Natural killer cell (primary cell): Measurements from ENCODE around the gene PRAME. TPM values are rescaled to one million over a fixed set of nuclear protein-coding genes. Genes with fewer than 3 reads are reported as not detected.

ENCODE experiments used
- ATAC-seq, 3 donors: fragments of 150-1000 bp in 2 of 3; fragments of 200-7000 bp in 1 of 3; cut with Tn5 transposase; 1 replicate in 1 of 3; 2 replicates in 2 of 3; pipeline ENCODE4 v1.10.0; 2021; ENCODE audit warnings: mild to moderate bottlenecking in 2 of 3, moderate library complexity in 2 of 3
- DNase-seq, 2 donors: peaks; one replicate each; pipeline versions ENCODE4 v3.0.0 to v3.0.0-alpha.2; 2013 to 2021; ENCODE audit warnings: mixed read lengths in 1 of 2
- H3K27ac ChIP-seq: one replicate; pipeline ENCODE4 v1.5.1; 2013; ENCODE audit warnings: mild to moderate bottlenecking, low read length
- H3K27me3 ChIP-seq: one replicate; pipeline ENCODE4 v1.6.1; 2013; ENCODE audit warnings: low read length; ENCODE audit not compliant: control insufficient read depth, insufficient read depth
- H3K36me3 ChIP-seq: one replicate; pipeline ENCODE4 v1.6.1; 2013; ENCODE audit warnings: low read length; ENCODE audit not compliant: control insufficient read depth, insufficient read depth
- H3K4me1 ChIP-seq: one replicate; pipeline ENCODE4 v1.6.1; 2013; ENCODE audit warnings: low read length; ENCODE audit not compliant: control insufficient read depth, insufficient read depth
- H3K4me3 ChIP-seq: one replicate; pipeline ENCODE4 v1.5.1; 2013; ENCODE audit warnings: low read length
- H3K9me3 ChIP-seq: one replicate; pipeline ENCODE4 v1.6.1; 2013; ENCODE audit warnings: low read length; ENCODE audit not compliant: control insufficient read depth, insufficient read depth
- H3K27ac Mint-ChIP-seq, 2 donors: one replicate each; pipeline ENCODE4 v1.8.0; 2022; ENCODE audit warnings: mild to moderate bottlenecking in 2 of 2, mixed read lengths in 2 of 2, moderate library complexity in 1 of 2
- H3K27me3 Mint-ChIP-seq, 2 donors: one replicate each; pipeline ENCODE4 v1.8.0; 2022; ENCODE audit warnings: low read depth in 2 of 2, mixed read lengths in 2 of 2
- H3K36me3 Mint-ChIP-seq: one replicate; pipeline ENCODE4 v1.8.0; 2022; ENCODE audit warnings: mixed read lengths
- H3K4me1 Mint-ChIP-seq, 2 donors: one replicate each; pipeline ENCODE4 v1.8.0; 2022; ENCODE audit warnings: mixed read lengths in 2 of 2
- H3K4me3 Mint-ChIP-seq: one replicate; pipeline ENCODE4 v1.8.0; 2022; ENCODE audit warnings: mild to moderate bottlenecking, moderate library complexity, mixed read lengths
- H3K9me3 Mint-ChIP-seq, 2 donors: one replicate each; pipeline ENCODE4 v1.8.0; 2022; ENCODE audit warnings: mixed read lengths in 2 of 2
- CTCF ChIP-seq: fragments of 200-600 bp; IDR thresholded peaks from one replicate; pipeline ENCODE4 v1.8.0; 2022; ENCODE audit warnings: antibody characterized with exemption
- WGBS: methylation state at CpG from one replicate; pipeline ENCODE4 v1.1.7; 2013; ENCODE audit warnings: missing lambda C conversion rate; ENCODE audit not compliant: insufficient coverage; 5-methylcytosine and 5-hydroxymethylcytosine counted together
- intact Hi-C: fragments of 100-400 bp; cut with micrococcal nuclease; formaldehyde crosslinking; loops from one replicate; pipeline ENCODE4 v1.14.2; 2022
- total RNA-seq, 4 donors: library from RNA; stranded (reverse); fragments of 120-200 nt in 1 of 4; gene quantifications; one replicate each; pipeline versions ENCODE4 v1.2.3 to v1.2.4, GENCODE V29; 2013 to 2022

The PRAME gene
- total RNA-seq, 3 donors from 2014 or later (not counting 1 experiment from before 2014, with no cell fraction given) = not detected

GRCh38 chr22:22565981-22566380 lies 6.9 kb upstream of the PRAME start:
- no peak for TF ChIP-seq CTCF
- Mint-ChIP-seq H3K4me3 (no peak overlapping the region), H3K27ac (no peak overlapping the region), H3K27me3 (peaks cover 16 to 43% of the 10 kb centered on the region in 2 donors), H3K36me3 (no peaks in the 10 kb centered on the region), H3K9me3 (no peaks in the 10 kb centered on the region), H3K4me1 (no peaks in the 10 kb centered on the region)
- Histone ChIP-seq H3K4me1 (no peaks in the 10 kb centered on the region), H3K9me3 (no peaks in the 10 kb centered on the region), H3K27me3 (peaks cover 3% of the 10 kb centered on the region), H3K4me3 (no peak overlapping the region), H3K27ac (no peak overlapping the region), H3K36me3 (no peaks in the 10 kb centered on the region)
- ATAC-seq (no peak), DNase-seq (no peak)
- intact Hi-C loops = no loop called here
- WGBS = 92% methylated on average over 2 of the region's 2 CpGs

GRCh38 chr22:22558071-22558971 lies 744 bp downstream of the PRAME start:
- H3K4me3 Mint-ChIP-seq = no peak overlapping the region
- peaks cover 6 to 7% of the 10 kb centered on the region in 2 donors for H3K27me3 Mint-ChIP-seq
- H3K36me3 Mint-ChIP-seq = no peaks in the 10 kb centered on the region
- DNase-seq = no peak
- Histone ChIP-seq H3K9me3 (no peaks in the 10 kb centered on the region), H3K36me3 (no peaks in the 10 kb centered on the region), H3K27ac (no peak overlapping the region), H3K27me3 (no peaks in the 10 kb centered on the region), H3K4me1 (peaks cover 6% of the 10 kb centered on the region), H3K4me3 (no peak overlapping the region)
- H3K9me3 Mint-ChIP-seq = no peaks in the 10 kb centered on the region
- H3K4me1 Mint-ChIP-seq = peaks cover 0 to 5% of the 10 kb centered on the region in 2 donors
- H3K27ac Mint-ChIP-seq = no peak overlapping the region
- intact Hi-C loops = no loop called here
- TF ChIP-seq CTCF = no peak
- ATAC-seq = no peak
- WGBS = 85% methylated on average over 20 of the region's 25 CpGs

GRCh38 chr22:22556995-22557925 lies 1.8 kb downstream of the PRAME start:
- Mint-ChIP-seq H3K4me3 (no peak overlapping the region), H3K4me1 (peaks cover 0 to 5% of the 10 kb centered on the region in 2 donors), H3K27me3 (peaks cover 4 to 6% of the 10 kb centered on the region in 2 donors), H3K27ac (no peak overlapping the region), H3K36me3 (no peaks in the 10 kb centered on the region), H3K9me3 (no peaks in the 10 kb centered on the region)
- H3K4me3 ChIP-seq = no peak overlapping the region
- no peaks in the 10 kb centered on the region for H3K27me3 ChIP-seq
- no peak for TF ChIP-seq CTCF
- no peaks in the 10 kb centered on the region for H3K36me3 ChIP-seq
- ATAC-seq = no peak
- no peaks in the 10 kb centered on the region for H3K9me3 ChIP-seq
- 95% methylated on average over 35 of the region's 38 CpGs for WGBS
- peaks cover 6% of the 10 kb centered on the region for H3K4me1 ChIP-seq
- intact Hi-C loops = no loop called here
- no peak for DNase-seq
- H3K27ac ChIP-seq = no peak overlapping the region
